MM.1S (cell line): Measurements from ENCODE around the gene MYH6.

Experiments used
- EZH2 ChIP-seq: fragments of 300-600 bp; sonication (generic); optimal IDR thresholded peaks from 2 replicates; pipeline ENCODE3; 2017; ENCODE audit warnings: low read depth, mild to moderate bottlenecking, antibody characterized with exemption, low read length, mixed read lengths
- EZH2phosphoT487 ChIP-seq: fragments of 300-600 bp; sonication (generic); IDR thresholded peaks from 2 replicates; pipeline ENCODE4 v1.6.1; 2018; ENCODE audit warnings: antibody characterized with exemption, low read length
- TF ChIP-seq, protein P1 (sequence below): fragments of 300-600 bp; sonication (generic); IDR thresholded peaks from 2 replicates; pipeline ENCODE4 v1.5.1; 2016; ENCODE audit warnings: antibody characterized with exemption, low read length, mixed read lengths

GRCh38 chr14:23445773-23446172 lies 37.7 kb upstream of the MYH6 start:
- TF ChIP-seq, protein P1, sequence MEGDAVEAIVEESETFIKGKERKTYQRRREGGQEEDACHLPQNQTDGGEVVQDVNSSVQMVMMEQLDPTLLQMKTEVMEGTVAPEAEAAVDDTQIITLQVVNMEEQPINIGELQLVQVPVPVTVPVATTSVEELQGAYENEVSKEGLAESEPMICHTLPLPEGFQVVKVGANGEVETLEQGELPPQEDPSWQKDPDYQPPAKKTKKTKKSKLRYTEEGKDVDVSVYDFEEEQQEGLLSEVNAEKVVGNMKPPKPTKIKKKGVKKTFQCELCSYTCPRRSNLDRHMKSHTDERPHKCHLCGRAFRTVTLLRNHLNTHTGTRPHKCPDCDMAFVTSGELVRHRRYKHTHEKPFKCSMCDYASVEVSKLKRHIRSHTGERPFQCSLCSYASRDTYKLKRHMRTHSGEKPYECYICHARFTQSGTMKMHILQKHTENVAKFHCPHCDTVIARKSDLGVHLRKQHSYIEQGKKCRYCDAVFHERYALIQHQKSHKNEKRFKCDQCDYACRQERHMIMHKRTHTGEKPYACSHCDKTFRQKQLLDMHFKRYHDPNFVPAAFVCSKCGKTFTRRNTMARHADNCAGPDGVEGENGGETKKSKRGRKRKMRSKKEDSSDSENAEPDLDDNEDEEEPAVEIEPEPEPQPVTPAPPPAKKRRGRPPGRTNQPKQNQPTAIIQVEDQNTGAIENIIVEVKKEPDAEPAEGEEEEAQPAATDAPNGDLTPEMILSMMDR = no peak
- TF ChIP-seq EZH2 (no peak), EZH2phosphoT487 (no peak)
